ENCODE results near the gene ZNF683. TPM values are rescaled to one million over a fixed set of nuclear protein-coding genes. Genes with fewer than 3 reads are reported as not detected.
"Not testable (repeated sequence)": the region's sequence is repeated elsewhere in the genome, so short reads cannot be mapped to it uniquely, and the experiment has no call there.

ZNF683 gene
- total RNA-seq, 2 experiments from 2014 or later: 0.18 TPM; not detected in 1

DNA sequence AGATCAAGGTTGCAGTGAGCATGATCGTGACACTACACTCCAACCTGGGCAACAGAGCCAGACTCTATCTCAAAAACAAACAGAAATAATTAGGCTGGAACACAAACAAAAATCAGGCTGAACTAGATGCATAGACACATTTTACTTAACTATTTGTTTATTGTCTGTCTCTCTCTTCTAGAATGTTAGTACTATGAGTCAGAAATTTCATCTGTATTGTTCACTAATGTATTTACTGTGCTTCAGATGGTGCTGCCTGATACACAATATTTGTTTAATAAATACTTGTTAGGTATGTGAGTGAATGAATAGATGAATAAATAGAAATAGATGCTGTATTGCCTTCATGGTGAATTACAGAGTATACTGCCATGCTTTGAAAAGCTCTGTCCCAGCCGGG is 32.1 kb upstream of the ZNF683 start:
- ChIA-PET CTCF (interaction anchor here (5.8 kb wide), 1 partner anchor 13 kb away, joined by 39 read pairs; no protein-coding TSS in a partner anchor), POLR2A (interaction anchor here (1.0 kb wide), 1 partner anchor 87 kb away, joined by 3 read pairs; the partner anchor contains the start of gene CD52)
- no peak overlapping the region for H3K27ac Mint-ChIP-seq
- peaks cover 42% of the 10 kb centered on the region for H3K27me3 Mint-ChIP-seq
- peaks cover 13% of the 10 kb centered on the region for H3K4me1 Mint-ChIP-seq
- no peaks in the 10 kb centered on the region for H3K36me3 Mint-ChIP-seq (ENCODE audit: low read depth)
- DNase-seq: no peak
- no peak overlapping the region for H3K4me3 Mint-ChIP-seq
- no peaks in the 10 kb centered on the region for H3K9me3 Mint-ChIP-seq

DNA sequence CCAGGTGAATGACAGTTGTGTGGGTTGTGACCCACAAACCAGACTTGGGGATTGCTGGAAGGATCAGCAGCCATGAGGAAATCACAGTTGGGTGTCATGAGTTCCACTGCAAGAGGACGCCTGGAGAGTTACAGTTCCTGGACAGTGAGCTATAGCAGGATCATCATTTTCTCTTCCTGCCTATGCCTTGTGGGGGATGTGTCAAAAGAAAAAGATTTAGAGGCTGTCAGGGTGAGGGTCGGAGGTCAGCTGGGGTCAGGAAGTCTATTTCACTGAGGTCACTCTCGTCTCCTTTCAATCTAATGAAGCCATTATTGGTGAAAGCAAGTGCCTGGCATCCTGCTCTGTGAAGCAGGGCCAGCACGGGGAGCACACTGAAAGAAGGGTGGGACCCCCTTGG is 31.1 kb upstream of the ZNF683 start:
- H3K4me3 Mint-ChIP-seq: no peak overlapping the region
- no peak for DNase-seq
- ChIA-PET POLR2A (interaction anchor here (0.9 kb wide), 1 partner anchor 68 kb away, joined by 3 read pairs; the partner anchor contains the start of gene HMGN2), CTCF (interaction anchor here (5.8 kb wide), 1 partner anchor 13 kb away, joined by 39 read pairs; no protein-coding TSS in a partner anchor)
- H3K9me3 Mint-ChIP-seq: no peaks in the 10 kb centered on the region
- H3K27me3 Mint-ChIP-seq: peaks cover 32% of the 10 kb centered on the region
- no peaks in the 10 kb centered on the region for H3K36me3 Mint-ChIP-seq (ENCODE audit: low read depth)
- no peak overlapping the region for H3K27ac Mint-ChIP-seq
- peaks cover 3% of the 10 kb centered on the region for H3K4me1 Mint-ChIP-seq

DNA sequence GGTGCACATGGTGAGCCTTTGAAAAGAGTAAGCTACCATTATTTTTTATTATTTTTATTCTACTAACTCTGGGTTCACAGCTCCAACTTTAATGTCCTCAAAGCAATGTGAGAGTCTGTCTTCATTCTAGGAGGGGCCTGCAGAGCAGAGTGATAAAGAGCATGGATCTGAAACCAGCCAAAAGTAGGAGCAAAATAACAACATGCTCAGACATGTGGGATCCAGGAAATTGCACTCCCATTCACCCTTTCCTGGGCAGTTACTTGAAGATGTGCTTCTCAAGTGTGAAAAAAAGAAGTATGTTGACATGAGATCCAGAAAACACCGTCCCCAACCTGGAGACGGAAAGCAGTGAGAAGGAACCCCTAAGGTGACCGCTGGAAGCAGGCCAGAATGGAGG is 29.3 kb upstream of the ZNF683 start:
- CTCF ChIA-PET: interaction anchor here (0.9 to 2.0 kb wide), 3 partner anchors 14 to 38 kb away, joined by 3 to 13 read pairs (median 7); no protein-coding TSS in a partner anchor
- no peak overlapping the region for H3K27ac Mint-ChIP-seq
- H3K27me3 Mint-ChIP-seq: peaks cover 29% of the 10 kb centered on the region
- H3K36me3 Mint-ChIP-seq (ENCODE audit: low read depth): no peaks in the 10 kb centered on the region
- H3K9me3 Mint-ChIP-seq: no peaks in the 10 kb centered on the region
- POLR2A ChIA-PET: no interaction called here
- DNase-seq: no peak
- no peak overlapping the region for H3K4me3 Mint-ChIP-seq
- H3K4me1 Mint-ChIP-seq: no peaks in the 10 kb centered on the region

DNA sequence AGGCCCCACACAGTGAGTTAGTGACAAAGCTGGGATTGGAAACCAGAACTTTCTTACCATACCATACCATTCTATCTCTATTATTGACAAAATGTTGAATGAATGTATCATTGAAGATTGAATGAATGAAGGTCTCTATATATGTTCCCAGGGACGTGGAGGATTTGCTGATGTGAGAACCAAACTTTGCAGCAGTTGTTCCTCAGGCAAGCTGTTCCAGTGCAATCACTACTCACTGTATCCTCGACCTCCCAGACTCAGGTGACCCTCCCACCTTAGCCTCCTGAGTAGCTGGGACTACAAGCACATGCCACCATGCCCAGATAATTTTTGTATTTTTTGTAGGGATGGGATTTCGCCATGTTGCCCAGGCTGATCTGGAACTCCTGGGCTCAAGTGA is 26.5 kb upstream of the ZNF683 start:
- Mint-ChIP-seq H3K9me3 (no peaks in the 10 kb centered on the region), H3K36me3 (ENCODE audit: low read depth) (no peaks in the 10 kb centered on the region), H3K4me1 (peaks cover 4% of the 10 kb centered on the region), H3K4me3 (no peak overlapping the region), H3K27me3 (peaks cover 19% of the 10 kb centered on the region), H3K27ac (no peak overlapping the region)
- DNase-seq: no peak
- CTCF ChIA-PET: interaction anchor here (0.7 to 2.7 kb wide), 6 partner anchors 8 to 46 kb away, joined by 3 to 14 read pairs (median 4); no protein-coding TSS in a partner anchor
- POLR2A ChIA-PET: interaction anchor here (0.8 kb wide), 1 partner anchor 9 kb away, joined by 3 read pairs; no protein-coding TSS in a partner anchor

DNA sequence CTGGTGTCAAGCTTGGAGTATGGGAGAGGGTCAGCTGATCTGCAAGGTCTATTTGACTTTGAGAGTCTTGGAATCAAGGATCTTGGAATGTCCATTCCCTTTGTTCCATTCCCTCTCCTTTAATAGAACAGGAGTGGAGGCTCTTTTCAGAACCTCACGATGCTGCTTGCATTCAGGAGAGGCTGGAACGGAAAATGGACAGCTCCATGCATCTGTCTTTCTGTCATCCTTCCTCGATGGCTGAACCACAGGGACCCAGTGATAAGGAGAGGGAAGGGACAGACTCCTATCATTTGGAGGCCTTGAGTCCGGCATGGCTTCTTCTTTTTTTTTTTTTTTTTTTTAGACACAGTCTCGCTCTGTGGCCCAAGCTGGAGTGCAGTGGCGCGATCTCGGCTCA is 23.2 kb upstream of the ZNF683 start:
- Mint-ChIP-seq H3K27ac (no peak overlapping the region), H3K36me3 (ENCODE audit: low read depth) (no peaks in the 10 kb centered on the region), H3K4me1 (peaks cover 17% of the 10 kb centered on the region), H3K9me3 (no peaks in the 10 kb centered on the region), H3K27me3 (peaks cover 10% of the 10 kb centered on the region), H3K4me3 (no peak overlapping the region)
- ChIA-PET POLR2A (interaction anchor here (1.3 to 1.6 kb wide), 2 partner anchors 33 to 108 kb away, joined by 4 to 5 read pairs; no protein-coding TSS in a partner anchor), CTCF (interaction anchor here (0.6 to 5.0 kb wide), 16 partner anchors 10 to 226 kb away, joined by 3 to 44 read pairs (median 4); partner anchors contain the start of genes CEP85, DHDDS and ZNF593)
- DNase-seq: no peak

DNA sequence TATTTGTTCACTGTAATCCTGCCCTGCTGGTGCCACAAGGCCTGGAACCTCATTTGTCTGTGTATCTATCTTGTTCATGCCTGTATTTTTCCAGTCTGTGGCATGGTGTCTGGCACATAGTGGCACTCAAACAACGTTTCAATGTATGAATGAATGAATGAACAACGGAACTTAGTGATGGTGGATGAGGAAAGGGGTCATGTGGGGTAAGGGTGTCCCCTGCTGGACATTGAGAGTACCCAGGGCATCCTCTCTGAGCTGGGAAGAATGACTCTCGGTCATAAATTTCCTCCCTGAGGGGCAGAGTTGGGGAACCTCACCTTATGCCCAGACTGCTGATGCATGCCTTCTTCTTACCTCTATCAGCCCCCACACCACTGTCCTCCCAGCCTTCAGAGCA is 18.9 kb upstream of the ZNF683 start:
- H3K27ac Mint-ChIP-seq: no peak overlapping the region
- H3K4me3 Mint-ChIP-seq: no peak overlapping the region
- H3K27me3 Mint-ChIP-seq: peaks cover 7% of the 10 kb centered on the region
- peaks cover 43% of the 10 kb centered on the region for H3K4me1 Mint-ChIP-seq
- H3K9me3 Mint-ChIP-seq: no peaks in the 10 kb centered on the region
- peak; percentile 74 for DNase-seq
- H3K36me3 Mint-ChIP-seq (ENCODE audit: low read depth): no peaks in the 10 kb centered on the region
- POLR2A ChIA-PET: interaction anchor here (0.9 to 2.2 kb wide), 14 partner anchors 13 to 222 kb away, joined by 3 to 12 read pairs (median 5); partner anchors contain the start of genes SH3BGRL3 and ZNF593
- CTCF ChIA-PET: interaction anchor here (0.6 to 3.2 kb wide), 32 partner anchors 9 to 268 kb away, joined by 3 to 31 read pairs (median 6); partner anchors contain the start of genes CD52, CEP85, SH3BGRL3 and UBXN11

DNA sequence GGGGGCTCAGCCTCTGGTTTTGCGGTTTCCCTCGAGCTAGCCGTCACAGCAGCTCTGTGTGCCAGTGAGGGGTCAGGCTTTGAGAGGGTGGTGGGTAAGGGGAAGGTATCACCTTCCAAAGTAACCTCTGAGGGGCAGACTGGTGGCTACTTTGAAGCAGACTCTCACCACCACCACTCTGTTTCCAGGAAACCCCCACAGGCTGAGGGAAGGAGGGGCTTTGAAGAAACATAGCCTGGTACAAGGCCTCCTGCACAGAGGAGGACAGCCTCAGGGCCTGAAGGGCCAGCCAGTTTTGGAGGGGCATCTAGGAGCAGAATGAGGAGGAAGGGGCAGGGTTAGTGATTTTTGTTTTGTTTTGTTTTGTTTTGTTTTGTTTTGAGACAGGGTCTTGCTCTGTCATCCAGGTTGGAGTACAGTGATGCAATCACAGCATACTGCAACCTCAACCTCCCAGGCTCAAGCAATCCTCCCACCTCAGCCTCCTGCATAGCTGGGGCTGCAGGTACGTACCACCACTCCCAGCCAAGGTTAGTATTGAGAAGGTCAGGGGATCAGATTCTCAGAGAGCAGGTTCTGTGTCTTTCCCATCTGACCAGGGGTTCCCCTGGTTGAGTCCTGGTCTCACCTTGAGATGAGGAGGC is 17.2 kb upstream of the ZNF683 start:
- ChIA-PET CTCF (interaction anchor here (1.1 to 3.2 kb wide), 11 partner anchors 11 to 114 kb away, joined by 4 to 31 read pairs (median 9); partner anchors contain the start of genes CD52 and UBXN11), POLR2A (interaction anchor here (0.6 to 3.5 kb wide), 5 partner anchors 10 to 102 kb away, joined by 3 to 18 read pairs (median 5); no protein-coding TSS in a partner anchor)
- Mint-ChIP-seq H3K9me3 (no peaks in the 10 kb centered on the region), H3K27ac (peak overlapping the region; percentile 55), H3K27me3 (peaks cover 7% of the 10 kb centered on the region), H3K4me1 (peaks cover 54% of the 10 kb centered on the region), H3K4me3 (no peak overlapping the region), H3K36me3 (ENCODE audit: low read depth) (no peaks in the 10 kb centered on the region)
- DNase-seq: no peak

DNA sequence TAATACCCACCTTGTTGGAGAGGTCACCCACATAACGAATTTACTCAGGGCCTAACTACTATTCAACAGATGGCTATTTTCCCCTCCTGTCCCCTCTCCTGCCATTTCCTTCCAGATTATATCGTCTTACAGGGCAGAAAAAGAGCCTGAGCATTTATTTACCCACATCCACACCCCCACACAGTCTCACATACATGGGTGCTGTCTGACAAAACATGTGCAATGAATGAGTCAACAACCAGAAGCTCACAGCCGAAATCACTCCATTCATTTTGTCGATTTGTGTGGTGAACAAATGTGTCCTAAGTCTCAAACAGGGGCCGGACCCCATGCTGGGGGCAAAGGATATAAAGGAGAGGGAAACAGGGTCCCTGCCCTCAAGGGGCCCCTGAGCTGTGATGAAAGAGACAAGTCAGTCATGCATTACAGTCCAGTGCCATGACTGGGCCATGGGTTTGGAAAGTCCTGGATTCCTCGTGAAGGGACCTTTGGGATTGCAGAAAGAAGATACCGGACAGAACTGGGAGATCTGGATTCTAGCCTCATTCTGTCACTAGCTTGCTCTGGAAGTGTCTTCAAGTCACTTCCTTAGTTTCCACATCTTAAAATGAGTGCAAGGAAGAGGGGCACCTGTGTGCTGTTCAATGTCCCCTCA is 16.4 kb upstream of the ZNF683 start:
- Mint-ChIP-seq H3K4me1 (peaks cover 62% of the 10 kb centered on the region), H3K36me3 (ENCODE audit: low read depth) (no peaks in the 10 kb centered on the region), H3K27ac (no peak overlapping the region), H3K27me3 (peaks cover 7% of the 10 kb centered on the region), H3K4me3 (no peak overlapping the region), H3K9me3 (no peaks in the 10 kb centered on the region)
- CTCF ChIA-PET: interaction anchor here (0.5 to 1.8 kb wide), 10 partner anchors 11 to 104 kb away, joined by 3 to 9 read pairs (median 4); no protein-coding TSS in a partner anchor
- no peak for DNase-seq
- POLR2A ChIA-PET: interaction anchor here (0.9 to 3.5 kb wide), 5 partner anchors 9 to 109 kb away, joined by 3 to 18 read pairs (median 3); partner anchors contain the start of gene SH3BGRL3

DNA sequence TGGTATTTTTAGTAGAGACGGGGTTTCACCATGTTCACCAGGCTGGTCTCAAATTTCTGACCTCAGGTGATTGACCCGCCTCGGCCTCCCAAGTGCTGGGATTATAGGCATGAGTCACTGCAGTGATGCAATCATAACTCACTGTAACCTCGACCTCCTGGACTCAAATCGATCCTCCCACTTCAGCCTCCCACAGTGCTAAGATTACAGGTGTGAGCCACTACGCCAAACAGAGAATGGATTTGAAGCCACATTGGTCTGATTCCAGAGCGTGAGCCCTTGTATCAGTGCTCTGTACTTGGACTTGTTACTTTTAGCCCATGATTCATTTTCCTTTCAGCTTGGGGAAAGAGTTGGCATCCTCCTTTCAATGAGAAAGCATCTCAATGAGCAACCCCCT is 14.9 kb upstream of the ZNF683 start:
- no peaks in the 10 kb centered on the region for H3K9me3 Mint-ChIP-seq
- no peak overlapping the region for H3K27ac Mint-ChIP-seq
- POLR2A ChIA-PET: interaction anchor here (3.5 kb wide), 1 partner anchor 10 kb away, joined by 18 read pairs; no protein-coding TSS in a partner anchor
- no peaks in the 10 kb centered on the region for H3K36me3 Mint-ChIP-seq (ENCODE audit: low read depth)
- H3K4me3 Mint-ChIP-seq: no peak overlapping the region
- peaks cover 66% of the 10 kb centered on the region for H3K4me1 Mint-ChIP-seq
- no peak for DNase-seq
- peaks cover 2% of the 10 kb centered on the region for H3K27me3 Mint-ChIP-seq
- CTCF ChIA-PET: interaction anchor here (0.7 to 0.9 kb wide), 2 partner anchors 25 to 153 kb away, joined by 3 to 4 read pairs; partner anchors contain the start of gene CEP85

DNA sequence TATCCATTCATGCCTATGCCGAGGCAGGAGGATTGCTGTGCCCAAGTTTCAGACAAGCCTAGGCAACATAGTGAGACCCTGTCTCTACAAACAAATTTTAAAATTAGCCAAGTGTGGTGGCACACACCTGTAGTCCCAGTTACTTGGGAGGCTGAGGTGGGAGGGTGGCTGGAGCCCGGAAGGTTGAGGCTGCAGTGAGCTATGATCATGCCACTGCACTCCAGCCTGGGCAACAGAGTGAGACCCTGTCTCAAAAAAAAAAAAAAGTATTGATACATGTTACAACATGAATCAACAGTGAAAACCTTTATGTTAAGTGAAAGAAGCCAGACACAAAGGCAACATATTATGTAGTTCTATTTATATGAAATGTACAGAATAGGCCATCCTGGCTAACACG is 12.5 kb upstream of the ZNF683 start:
- H3K4me1 Mint-ChIP-seq: peaks cover 60% of the 10 kb centered on the region
- H3K27me3 Mint-ChIP-seq; DNase-seq; POLR2A ChIA-PET; H3K4me3 Mint-ChIP-seq; H3K9me3 Mint-ChIP-seq; H3K36me3 Mint-ChIP-seq (ENCODE audit: low read depth); H3K27ac Mint-ChIP-seq: not testable (repeated sequence)
- CTCF ChIA-PET: interaction anchor here (0.6 to 1.8 kb wide), 3 partner anchors 60 to 109 kb away, joined by 3 to 7 read pairs (median 5); no protein-coding TSS in a partner anchor

DNA sequence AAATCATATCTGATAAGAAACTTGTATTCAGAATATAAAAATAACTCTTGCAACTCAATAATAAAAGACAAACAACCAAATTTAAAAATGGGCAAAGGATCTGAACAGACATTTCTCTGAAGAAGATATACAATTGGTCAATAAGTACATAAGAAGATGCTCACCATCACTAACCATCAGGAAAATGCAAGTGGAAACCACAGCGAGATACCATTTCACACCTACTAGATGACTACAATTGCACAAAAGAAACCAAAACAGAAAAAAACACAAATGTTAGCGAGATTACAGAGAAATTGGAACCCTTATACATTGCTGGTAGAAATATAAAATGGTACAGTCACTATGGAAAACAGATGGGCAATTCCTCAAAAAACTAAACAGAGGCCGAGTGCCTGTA is 11.5 kb upstream of the ZNF683 start:
- Mint-ChIP-seq H3K9me3 (no peaks in the 10 kb centered on the region), H3K27ac (peak overlapping the region; percentile 53), H3K4me1 (peaks cover 57% of the 10 kb centered on the region), H3K4me3 (peak overlapping the region; percentile 5), H3K27me3 (no peaks in the 10 kb centered on the region), H3K36me3 (ENCODE audit: low read depth) (no peaks in the 10 kb centered on the region)
- ChIA-PET POLR2A (no interaction called here), CTCF (interaction anchor here (1.0 kb wide), 1 partner anchor 20 kb away, joined by 3 read pairs; no protein-coding TSS in a partner anchor)
- no peak for DNase-seq

DNA sequence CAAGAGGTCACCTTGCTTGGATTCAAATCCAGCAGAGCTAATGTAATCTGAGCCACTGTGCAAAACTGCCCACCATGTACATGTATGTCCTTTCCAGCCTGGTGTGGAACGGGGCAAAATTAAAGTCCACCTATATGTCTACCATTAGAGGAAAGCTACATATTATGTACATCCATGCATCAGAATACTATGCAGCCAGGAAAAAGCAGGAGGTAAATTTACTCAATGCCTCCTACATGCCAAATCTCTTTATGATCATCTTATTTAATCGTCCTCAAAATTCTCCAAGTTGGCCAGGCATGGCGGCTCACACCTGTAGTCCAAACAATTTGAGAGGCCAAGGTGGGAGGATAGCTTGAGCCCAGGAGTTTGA is 6.3 kb upstream of the ZNF683 start:
- POLR2A ChIA-PET: interaction anchor here (1.0 to 2.7 kb wide), 21 partner anchors 9 to 269 kb away, joined by 3 to 32 read pairs (median 10); partner anchors contain the start of genes CD52, CEP85, DHDDS and SH3BGRL3
- no peak for DNase-seq
- Mint-ChIP-seq H3K4me1 (peaks cover 69% of the 10 kb centered on the region), H3K9me3 (peaks cover 5% of the 10 kb centered on the region), H3K36me3 (ENCODE audit: low read depth) (peaks cover 7% of the 10 kb centered on the region), H3K4me3 (no peak overlapping the region), H3K27me3 (no peaks in the 10 kb centered on the region), H3K27ac (peak overlapping the region; percentile 91)
- CTCF ChIA-PET: interaction anchor here (0.8 to 2.7 kb wide), 12 partner anchors 12 to 101 kb away, joined by 3 to 28 read pairs (median 10); partner anchors contain the start of gene DHDDS
